Activated CD4-positive, alpha-beta memory T cell treated with anti-CD3 and anti-CD28 coated beads for 36 hours (primary cell): ENCODE results near the gene ZNHIT1. TPM values are rescaled to one million over a fixed set of nuclear protein-coding genes. Genes with fewer than 3 reads are reported as not detected.

Source experiments
- total RNA-seq, 2 experiments: library from RNA; stranded (reverse); gene quantifications; one replicate each; pipeline ENCODE4 v1.2.3, GENCODE V29; 2021

The ZNHIT1 gene
- total RNA-seq, 2 experiments from 2014 or later: 40.2 to 42.8 TPM

Other genes with a start within 250 kb of the ZNHIT1 start
- gene MUC12, start 248.6 kb upstream of the ZNHIT1 start, total RNA-seq: 1 to 10 TPM in 1 of 2 experiments, under 1 TPM in 1; 0.48 to 1.0 TPM
- not detected for gene MUC17, start 198.1 kb upstream of the ZNHIT1 start, total RNA-seq
- gene TRIM56, start 132.7 kb upstream of the ZNHIT1 start, total RNA-seq: 10 to 100 TPM; 42.3 to 44.5 TPM
- under 1 TPM in 1 of 2 experiments, not detected in 1; 0.12 TPM for gene SERPINE1, start 91.1 kb upstream of the ZNHIT1 start, total RNA-seq
- 10 to 100 TPM; 41.1 to 44.7 TPM for gene AP1S1, start 63.7 kb upstream of the ZNHIT1 start, total RNA-seq
- gene VGF, start 52.6 kb upstream of the ZNHIT1 start, total RNA-seq: not detected
- gene NAT16, start 37.9 kb upstream of the ZNHIT1 start, total RNA-seq: not detected
- gene MOGAT3, start 17.1 kb upstream of the ZNHIT1 start, total RNA-seq: not detected
- 10 to 100 TPM; 37.1 to 43.4 TPM for gene PLOD3, start 584 bp upstream of the ZNHIT1 start, total RNA-seq
- 10 to 100 TPM; 12.2 to 13.7 TPM for gene CLDN15, start 19.6 kb downstream of the ZNHIT1 start, total RNA-seq
- gene FIS1, start 26.9 kb downstream of the ZNHIT1 start, total RNA-seq: 10 to 100 TPM; 96.1 to 98.7 TPM
- gene IFT22, start 103.6 kb downstream of the ZNHIT1 start, total RNA-seq: 1 to 10 TPM; 6.1 to 7.7 TPM
- not detected for gene COL26A1, start 144.7 kb downstream of the ZNHIT1 start, total RNA-seq